Activated CD4-positive, alpha-beta T cell treated with anti-CD3 and anti-CD28 coated beads, Interleukin-2, amount 50 U/mL, for 4 hours (primary cell): Measurements from ENCODE around the gene AP4B1.

Source experiments
- DNase-seq, 2 experiments: peaks; one replicate each; pipeline ENCODE4 v3.0.0-alpha.2; 2020

Gene AP4B1

GRCh38 chr1:113891631-113892220, 12.9 kb downstream of the AP4B1 start:
- DNase-seq: no peak

GRCh38 chr1:113890816-113891215, 13.8 kb downstream of the AP4B1 start:
- DNase-seq: no peak

GRCh38 chr1:113887402-113888175, 17.0 kb downstream of the AP4B1 start, which contains the start of gene BCL2L15:
Gene BCL2L15, minus strand, starts transcription at chr1:113887581. Its CDS starts 206 bp downstream, at chr1:113887375.
- DNase-seq: no peak

GRCh38 chr1:113886417-113887401, 17.9 kb downstream of the AP4B1 start:
- no peak for DNase-seq

- no peak for DNase-seq
Measured at GRCh38 chr1:113881661-113882060, 22.9 kb downstream of the AP4B1 start.

GRCh38 chr1:113879739-113880038, 24.9 kb downstream of the AP4B1 start:
- no peak for DNase-seq

- no peak for DNase-seq
Measured at GRCh38 chr1:113876176-113876575, 28.4 kb downstream of the AP4B1 start.

- DNase-seq: no peak
Measured at GRCh38 chr1:113875714-113876113, 28.9 kb downstream of the AP4B1 start.

GRCh38 chr1:113874012-113874879, 30.4 kb downstream of the AP4B1 start:
- DNase-seq: no peak

- no peak for DNase-seq
Measured at GRCh38 chr1:113872219-113872935, 32.2 kb downstream of the AP4B1 start.

- peak; percentile 74 to 80 for DNase-seq
Measured at GRCh38 chr1:113871597-113872113, 32.9 kb downstream of the AP4B1 start, which contains the start of gene PTPN22. Gene PTPN22, minus strand, starts transcription at chr1:113871712.

- no peak for DNase-seq
Measured at GRCh38 chr1:113870778-113871177, 33.8 kb downstream of the AP4B1 start.

GRCh38 chr1:113868387-113869083, 36.1 kb downstream of the AP4B1 start:
- no peak for DNase-seq

GRCh38 chr1:113861641-113862040, 43.0 kb downstream of the AP4B1 start:
- DNase-seq: no peak

GRCh38 chr1:113860891-113861290, 43.7 kb downstream of the AP4B1 start:
- DNase-seq: no peak

GRCh38 chr1:113859478-113860175, 45.0 kb downstream of the AP4B1 start:
- no peak for DNase-seq

GRCh38 chr1:113858982-113859381, 45.6 kb downstream of the AP4B1 start:
- DNase-seq: no peak

GRCh38 chr1:113858418-113858817, 46.2 kb downstream of the AP4B1 start:
- DNase-seq: no peak

- no peak for DNase-seq
Measured at GRCh38 chr1:113857776-113858175, 46.8 kb downstream of the AP4B1 start.

- no peak for DNase-seq
Measured at GRCh38 chr1:113856401-113856790, 48.2 kb downstream of the AP4B1 start.
